ENCODE measurements around the gene IL1A. TPM values are rescaled to one million over a fixed set of nuclear protein-coding genes. Genes with fewer than 3 reads are reported as not detected.

IL1A gene
- total and polyA plus RNA-seq, 10 of the 15 experiments (the other 5 are each of a cell fraction or from before 2014, with no cell fraction given), result 0.10 to 8.7 (median 6.9) TPM

GRCh38 chr2:112820343-112820742 lies 36.0 kb upstream of the IL1A start:
- Histone ChIP-seq H3K27ac (ENCODE audit: control insufficient read depth, insufficient read depth) (no peak overlapping the region), H3K9ac (ENCODE audit: control insufficient read depth, insufficient read depth, low read length) (no peak overlapping the region), H3K9me3 (replicated peaks; ENCODE audit: control insufficient read depth, insufficient read depth, low read length) (no peaks in the 10 kb centered on the region), H3K36me3 (ENCODE audit: control insufficient read depth in 2 of 2, insufficient read depth in 2 of 2, low read length in 1 of 2) (no peaks in the 10 kb centered on the region), H3K4me3 (no peak overlapping the region), H3K4me2 (ENCODE audit: control insufficient read depth, insufficient read depth) (no peak overlapping the region), H2AFZ (ENCODE audit: control insufficient read depth, low read depth, low read length) (no peak overlapping the region), H3K79me2 (ENCODE audit: control insufficient read depth, insufficient read depth, low read length) (no peaks in the 10 kb centered on the region), H4K20me1 (ENCODE audit: control insufficient read depth, insufficient read depth) (no peaks in the 10 kb centered on the region), H3K4me1 (ENCODE audit: control insufficient read depth, insufficient read depth, low read length) (peaks cover 15% of the 10 kb centered on the region), H3K27me3 (replicated peaks in 1 of 2; ENCODE audit: control insufficient read depth in 2 of 2, insufficient read depth in 2 of 2, low read length in 1 of 2) (no peaks in the 10 kb centered on the region)
- no peak for DNase-seq (ENCODE audit: low read depth, low spot score)
- in situ Hi-C loops (cut with MboI) (no loop called here), intact Hi-C loops (cut with micrococcal nuclease; ENCODE audit: unreplicated experiment) (no loop called here)
- ATAC-seq, result no peak
- TF ChIP-seq ZNF207 (IDR thresholded peaks at IDR 0.05; ENCODE audit: borderline replicate concordance) (no peak), ZNF592 (IDR thresholded peaks at IDR 0.05) (0 out of 2 replicates have a peak, but pooled peaks have one; percentile 54), PML (IDR thresholded peaks at IDR 0.05; ENCODE audit: low read length) (no peak), RFX5 (IDR thresholded peaks at IDR 0.05; ENCODE audit: low read depth, low read length) (no peak), SREBF1 (IDR thresholded peaks at IDR 0.05; ENCODE audit: low read length) (no peak)
- no TSS peak for BruUV-seq (replicated peaks)
- no peak for FAIRE-seq
- ChIA-PET RAD21 (ENCODE audit: unreplicated experiment) (interaction anchor here (0.6 to 1.0 kb wide), 2 partner anchors 38 to 51 kb away, joined by 3 read pairs; no protein-coding TSS in a partner anchor), POLR2A (no interaction called here), CTCF (interaction anchor here (1.2 to 1.7 kb wide), 2 partner anchors 38 to 71 kb away, joined by 5 to 6 read pairs; no protein-coding TSS in a partner anchor), SMC1A (ENCODE audit: uncharacterized antibody, unreplicated experiment) (interaction anchor here (1.0 to 2.8 kb wide), 4 partner anchors 8 to 65 kb away, joined by 4 to 21 read pairs (median 12); no protein-coding TSS in a partner anchor)

Data from GM12878 (cell line).